H9 (cell line): ENCODE results near the gene H6PD. TPM values are rescaled to one million over a fixed set of nuclear protein-coding genes. Genes with fewer than 3 reads are reported as not detected.
A peak's percentile ranks its signal among the peaks of the same experiment; 100 is the strongest.

ENCODE experiments used
- DNase-seq: peaks from one replicate; pipeline ENCODE4 v3.0.0-alpha.2; 2017
- H2AFZ ChIP-seq: one replicate; pipeline ENCODE4 v1.6.1; 2013; ENCODE audit warnings: mild to moderate bottlenecking, low read length, control low read depth, moderate library complexity
- H2AK5ac ChIP-seq: 2 replicates; pipeline ENCODE4 v1.6.1; 2013; ENCODE audit warnings: low read length, control low read depth, mixed read lengths; ENCODE audit not compliant: insufficient read length
- H2BK120ac ChIP-seq: one replicate; pipeline ENCODE4 v1.6.1; 2013; ENCODE audit warnings: low read depth, mild to moderate bottlenecking, low read length, control low read depth, inconsistent platforms; ENCODE audit not compliant: poor library complexity, severe bottlenecking
- H2BK12ac ChIP-seq: 2 replicates; pipeline ENCODE4 v1.6.1; 2013; ENCODE audit warnings: low read length, control low read depth, mixed read lengths, low read depth; ENCODE audit not compliant: insufficient read length
- H2BK15ac ChIP-seq: 2 replicates; pipeline ENCODE4 v1.6.1; 2013; ENCODE audit warnings: low read depth, low read length, control low read depth
- H2BK20ac ChIP-seq: one replicate; pipeline ENCODE4 v1.6.1; 2013; ENCODE audit warnings: low read depth, mild to moderate bottlenecking, low read length, control low read depth, inconsistent platforms; ENCODE audit not compliant: poor library complexity, severe bottlenecking
- H2BK5ac ChIP-seq: 2 replicates; pipeline ENCODE4 v1.6.1; 2013; ENCODE audit warnings: low read length, control low read depth, mixed read lengths; ENCODE audit not compliant: insufficient read length
- H3K14ac ChIP-seq: 2 replicates; pipeline ENCODE4 v1.6.1; 2013; ENCODE audit warnings: low read length, control low read depth; ENCODE audit not compliant: insufficient read depth
- H3K18ac ChIP-seq: 2 replicates; pipeline ENCODE4 v1.6.1; 2013; ENCODE audit warnings: low read depth, mild to moderate bottlenecking, mixed read lengths, low read length, control low read depth; ENCODE audit not compliant: insufficient read length
- H3K23ac ChIP-seq: 2 replicates; pipeline ENCODE4 v1.6.1; 2013; ENCODE audit warnings: low read length, control low read depth, mixed read lengths, low read depth; ENCODE audit not compliant: insufficient read length
- H3K23me2 ChIP-seq: 2 replicates; pipeline ENCODE4 v1.6.1; 2013; ENCODE audit warnings: low read depth, mild to moderate bottlenecking, mixed read lengths, low read length, control low read depth; ENCODE audit not compliant: insufficient read length, poor library complexity, severe bottlenecking
- H3K27ac ChIP-seq: 2 replicates; pipeline ENCODE4 v1.5.1; 2013; ENCODE audit warnings: low read length, control low read depth, mixed read lengths, low read depth; ENCODE audit not compliant: insufficient read length
- H3K27me3 ChIP-seq: 2 replicates; pipeline ENCODE4 v1.6.1; 2013; ENCODE audit warnings: low read length, control low read depth, inconsistent platforms; ENCODE audit not compliant: insufficient read depth
- H3K4ac ChIP-seq: 2 replicates; pipeline ENCODE4 v1.6.1; 2013; ENCODE audit warnings: low read depth, mild to moderate bottlenecking, control low read depth, inconsistent platforms, low read length, moderate library complexity
- H3K4me1 ChIP-seq: 2 replicates; pipeline ENCODE4 v1.6.1; 2013; ENCODE audit warnings: low read length, control low read depth, inconsistent platforms; ENCODE audit not compliant: insufficient read depth
- H3K4me2 ChIP-seq: 2 replicates; pipeline ENCODE4 v1.6.1; 2013; ENCODE audit warnings: low read length, control low read depth, mixed read lengths; ENCODE audit not compliant: insufficient read length, insufficient read depth
- H3K56ac ChIP-seq: 2 replicates; pipeline ENCODE4 v1.6.1; 2013; ENCODE audit warnings: low read depth, mild to moderate bottlenecking, mixed read lengths, low read length, control low read depth; ENCODE audit not compliant: insufficient read length
- H3K79me1 ChIP-seq: 2 replicates; pipeline ENCODE4 v1.6.1; 2013; ENCODE audit warnings: low read depth, mild to moderate bottlenecking, moderate library complexity, low read length, control low read depth, inconsistent platforms; ENCODE audit not compliant: insufficient read depth, poor library complexity, severe bottlenecking
- H3K79me2 ChIP-seq: 2 replicates; pipeline ENCODE4 v1.6.1; 2013; ENCODE audit warnings: low read length, control low read depth, inconsistent platforms; ENCODE audit not compliant: insufficient read depth
- H3K9ac ChIP-seq: 2 replicates; pipeline ENCODE4 v1.6.1; 2013; ENCODE audit warnings: low read length, control low read depth, mixed read lengths; ENCODE audit not compliant: insufficient read length; ENCODE audit errors: extremely low read depth
- H3K9me3 ChIP-seq: one replicate; pipeline ENCODE4 v1.6.1; 2013; ENCODE audit warnings: low read depth, low read length, inconsistent platforms; ENCODE audit not compliant: control insufficient read depth
- H3T11ph ChIP-seq: one replicate; pipeline ENCODE4 v1.6.1; 2013; ENCODE audit warnings: mild to moderate bottlenecking, low read length, control low read depth, inconsistent platforms
- H4K20me1 ChIP-seq: one replicate; pipeline ENCODE4 v1.6.1; 2013; ENCODE audit not compliant: control insufficient read depth, insufficient read length, insufficient read depth
- H4K5ac ChIP-seq: 2 replicates; pipeline ENCODE4 v1.6.1; 2013; ENCODE audit warnings: low read depth, mild to moderate bottlenecking, mixed read lengths, low read length, control low read depth; ENCODE audit not compliant: insufficient read length
- H4K8ac ChIP-seq: replicated peaks from 2 replicates; pipeline ENCODE4 v1.6.1; 2013; ENCODE audit warnings: low read length, control low read depth, mixed read lengths, low read depth; ENCODE audit not compliant: insufficient read length
- H4K91ac ChIP-seq: 2 replicates; pipeline ENCODE4 v1.6.1; 2013; ENCODE audit warnings: low read depth, mild to moderate bottlenecking, moderate library complexity, mixed read lengths, low read length, control low read depth; ENCODE audit not compliant: insufficient read length
- H3K27ac Mint-ChIP-seq, 3 experiments: 2 replicates in 2 of 3; 3 replicates in 1 of 3; pipeline ENCODE4 v1.8.0; 2020 to 2021; ENCODE audit warnings: mixed read lengths in 3 of 3, mild to moderate bottlenecking in 1 of 3, moderate library complexity in 1 of 3
- H3K27me3 Mint-ChIP-seq: 2 replicates; pipeline ENCODE4 v1.8.0; 2021; ENCODE audit warnings: low read depth, mild to moderate bottlenecking, moderate library complexity, mixed read lengths
- H3K36me3 Mint-ChIP-seq, 3 experiments: 2 replicates in 2 of 3; 3 replicates in 1 of 3; pipeline ENCODE4 v1.8.0; 2020 to 2021; ENCODE audit warnings: low read depth in 3 of 3, mixed read lengths in 3 of 3; ENCODE audit not compliant: insufficient read depth in 1 of 3
- H3K4me1 Mint-ChIP-seq, 2 experiments: 2 replicates each; pipeline ENCODE4 v1.8.0; 2020; ENCODE audit warnings: mixed read lengths in 2 of 2
- H3K4me3 Mint-ChIP-seq, 2 experiments: 2 replicates in 1 of 2; 3 replicates in 1 of 2; pipeline ENCODE4 v1.8.0; 2020 to 2021; ENCODE audit warnings: mild to moderate bottlenecking in 2 of 2, mixed read lengths in 2 of 2, moderate library complexity in 1 of 2
- H3K9me3 Mint-ChIP-seq, 2 experiments: 2 replicates in 1 of 2; 3 replicates in 1 of 2; pipeline ENCODE4 v1.8.0; 2020; ENCODE audit warnings: mild to moderate bottlenecking in 2 of 2, mixed read lengths in 2 of 2, moderate library complexity in 1 of 2
- CTCF ChIP-seq: fragments of 200-600 bp; sonication (generic); conservative IDR thresholded peaks from 3 replicates; pipeline ENCODE4 v1.8.0; 2021; ENCODE audit warnings: antibody characterized with exemption, mild to moderate bottlenecking
- WGBS: extraction: QIAGEN DNeasy Blood & Tissue Kit; methylation state at CpG from one replicate; pipeline ENCODE4 v1.1.7; 2013; ENCODE audit warnings: missing lambda C conversion rate, low lambda C conversion rate, mixed read lengths; ENCODE audit not compliant: insufficient read length; ENCODE audit errors: extremely low coverage; 5-methylcytosine and 5-hydroxymethylcytosine counted together
- total RNA-seq: library from RNA; stranded (reverse); gene quantifications from 2 replicates; pipeline ENCODE4 v1.2.1, GENCODE V29; 2021

Gene H6PD
- total RNA-seq, 1 experiment from 2014 or later: 7.9 TPM

GRCh38 chr1:9211291-9211811, 23.2 kb upstream of the H6PD start:
- Histone ChIP-seq H2AFZ (no peak overlapping the region), H3K27ac (no peak overlapping the region), H2AK5ac (no peak overlapping the region), H4K8ac (no peak overlapping the region), H4K5ac (no peak overlapping the region), H3K9ac (no peak overlapping the region), H3K4me1 (no peaks in the 10 kb centered on the region; the same call in 1 of the 2 replicates), H2BK20ac (no peak overlapping the region), H3K79me2 (no peaks in the 10 kb centered on the region), H3K23ac (no peak overlapping the region), H3K18ac (no peak overlapping the region), H3K79me1 (no peaks in the 10 kb centered on the region), H3K56ac (no peak overlapping the region), H2BK15ac (no peak overlapping the region), H3T11ph (no peak overlapping the region), H2BK120ac (no peak overlapping the region), H3K4ac (no peak overlapping the region), H3K14ac (no peak overlapping the region), H4K91ac (no peak overlapping the region), H2BK12ac (no peak overlapping the region), H3K4me2 (no peak overlapping the region), H3K9me3 (no peaks in the 10 kb centered on the region), H2BK5ac (no peak overlapping the region), H3K27me3 (no peaks in the 10 kb centered on the region), H3K23me2 (no peaks in the 10 kb centered on the region), H4K20me1 (no peaks in the 10 kb centered on the region)
- Mint-ChIP-seq H3K4me1 (peaks cover 13 to 18% of the 10 kb centered on the region in 2 experiments), H3K27me3 (peaks cover 22% of the 10 kb centered on the region), H3K27ac (peak overlapping the region in 1 of 3 experiments; percentile 33; a peak in 1 of 7 replicates), H3K9me3 (no peaks in the 10 kb centered on the region), H3K36me3 (no peaks in the 10 kb centered on the region), H3K4me3 (no peak overlapping the region)
- DNase-seq: no peak
- WGBS: no CpG with 5 or more reads among the region's 13 CpGs
- no peak for TF ChIP-seq CTCF
